ENCODE measurements around the gene OR51M1.

Gene OR51M1

GRCh38 chr11:5441414-5441813 is 57.8 kb downstream of the OR51M1 start, which contains the start of gene OR51I1:
Gene OR51I1, minus strand, starts transcription at chr11:5441514. Its CDS starts 0 bp downstream, at chr11:5441514.
- Histone ChIP-seq H3K79me2 (ENCODE audit: low read length) (no peaks in the 10 kb centered on the region), H3K9me3 (ENCODE audit: insufficient read depth, low read length) (no peaks in the 10 kb centered on the region), H2AFZ (ENCODE audit: low read depth, low read length) (no peak within 1 kb of the TSS), H3K27ac (ENCODE audit: low read length) (no peak within 1 kb of the TSS), H3K27me3 (ENCODE audit: low read depth, low read length) (no peaks in the 10 kb centered on the region; the same call in 1 of the 2 replicates), H4K20me1 (ENCODE audit: insufficient read depth, low read length) (no peaks in the 10 kb centered on the region), H3K4me3 (ENCODE audit: low read length) (no peak within 1 kb of the TSS), H3K4me1 (ENCODE audit: low read length) (no peaks in the 10 kb centered on the region), H3K9ac (ENCODE audit: low read length) (no peak within 1 kb of the TSS), H3K4me2 (ENCODE audit: low read length) (no peak within 1 kb of the TSS), H3K36me3 (replicated peaks; ENCODE audit: low read depth, low read length) (no peaks in the 10 kb centered on the region)
- TF ChIP-seq CTCF (IDR thresholded peaks at IDR 0.05; ENCODE audit: low read depth, low read length): no peak
- TF ChIP-seq EZH2phosphoT487 (IDR thresholded peaks at IDR 0.05; ENCODE audit: low read depth): no peak
